Endothelial cell of umbilical vein (primary cell): Measurements from ENCODE around the gene SPATS2L.

Experiments used
- CTCF ChIP-seq, 2 donors: IDR thresholded peaks; 1 replicate in 1 of 2; 2 replicates in 1 of 2; pipeline ENCODE4 v1.5.1; 2011; ENCODE audit warnings: low read length in 2 of 2, mild to moderate bottlenecking in 2 of 2, moderate library complexity in 2 of 2, control low read depth in 1 of 2, inconsistent platforms in 1 of 2, low read depth in 1 of 2; ENCODE audit not compliant: insufficient read depth in 1 of 2; ENCODE audit errors: extremely low read depth in 1 of 2
- POLR2A ChIP-seq: IDR thresholded peaks from 2 replicates; pipeline ENCODE4 v1.6.1; 2012; ENCODE audit warnings: low read depth, mild to moderate bottlenecking, control low read depth, low read length
- TF ChIP-seq, protein P1 (sequence below): IDR thresholded peaks from 2 replicates; pipeline ENCODE4 v1.6.1; 2011; ENCODE audit not compliant: insufficient read depth, insufficient read length

GRCh38 chr2:200459101-200459500 lies 152.6 kb downstream of the SPATS2L start:
- no peak for TF ChIP-seq CTCF (IDR thresholded peaks at IDR 0.05; ENCODE audit: extremely low read depth in 1 of 2, insufficient read depth in 1 of 2, low read depth in 1 of 2, low read length in 2 of 2)
- TF ChIP-seq, protein P1, sequence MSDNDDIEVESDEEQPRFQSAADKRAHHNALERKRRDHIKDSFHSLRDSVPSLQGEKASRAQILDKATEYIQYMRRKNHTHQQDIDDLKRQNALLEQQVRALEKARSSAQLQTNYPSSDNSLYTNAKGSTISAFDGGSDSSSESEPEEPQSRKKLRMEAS = no peak
- no peak for TF ChIP-seq POLR2A
